Nephron (organoid): ENCODE data around the gene BCL11B.

Experiments
- H3K27ac Mint-ChIP-seq, 3 experiments: 2 replicates each; pipeline ENCODE4 v1.8.0; 2020; ENCODE audit warnings: mixed read lengths in 3 of 3, mild to moderate bottlenecking in 2 of 3, moderate library complexity in 1 of 3
- H3K27me3 Mint-ChIP-seq: 2 replicates; pipeline ENCODE4 v1.8.0; 2021; ENCODE audit warnings: low read depth, mild to moderate bottlenecking, moderate library complexity, mixed read lengths
- H3K36me3 Mint-ChIP-seq: 2 replicates; pipeline ENCODE4 v1.8.0; 2020; ENCODE audit warnings: low read depth, mixed read lengths
- H3K4me1 Mint-ChIP-seq: 2 replicates; pipeline ENCODE4 v1.8.0; 2020; ENCODE audit warnings: mixed read lengths
- H3K4me3 Mint-ChIP-seq, 3 experiments: 2 replicates each; pipeline ENCODE4 v1.8.0; 2020; ENCODE audit warnings: mild to moderate bottlenecking in 3 of 3, mixed read lengths in 3 of 3, moderate library complexity in 2 of 3
- H3K9me3 Mint-ChIP-seq: 2 replicates; pipeline ENCODE4 v1.8.0; 2020; ENCODE audit warnings: mixed read lengths
- CTCF ChIP-seq, 3 experiments: fragments of 200-600 bp; sonication (generic); IDR thresholded peaks; one replicate each; pipeline ENCODE4 v1.5.0; 2021; ENCODE audit warnings: antibody characterized with exemption in 3 of 3; ENCODE audit not compliant: unreplicated experiment in 3 of 3

BCL11B gene

GRCh38 chr14:99122521-99123125 is 149.4 kb downstream of the BCL11B start:
- no peaks in the 10 kb centered on the region for H3K36me3 Mint-ChIP-seq
- peak overlapping the region in 1 of 3 experiments; percentile 10 for H3K27ac Mint-ChIP-seq
- no peaks in the 10 kb centered on the region for H3K9me3 Mint-ChIP-seq
- peaks cover 15% of the 10 kb centered on the region for H3K4me1 Mint-ChIP-seq
- TF ChIP-seq CTCF (IDR thresholded peaks at IDR 0.05; ENCODE audit: unreplicated experiment in 3 of 3) = no peak
- no peak overlapping the region for H3K4me3 Mint-ChIP-seq
- H3K27me3 Mint-ChIP-seq = peaks cover 54% of the 10 kb centered on the region

- H3K36me3 Mint-ChIP-seq = no peaks in the 10 kb centered on the region
- no peak overlapping the region for H3K4me3 Mint-ChIP-seq
- no peaks in the 10 kb centered on the region for H3K9me3 Mint-ChIP-seq
These were observed 150.6 kb downstream of the BCL11B start for GRCh38 chr14:99121319-99121875.

GRCh38 chr14:99120526-99121318 is 151.3 kb downstream of the BCL11B start:
- Mint-ChIP-seq H3K4me1 (peaks cover 6% of the 10 kb centered on the region), H3K4me3 (no peak overlapping the region), H3K9me3 (no peaks in the 10 kb centered on the region), H3K27ac (no peak overlapping the region), H3K36me3 (no peaks in the 10 kb centered on the region), H3K27me3 (peaks cover 64% of the 10 kb centered on the region)
- no peak for TF ChIP-seq CTCF (IDR thresholded peaks at IDR 0.05; ENCODE audit: unreplicated experiment in 3 of 3)

More at GRCh38 chr14:99121319-99121875, 150.6 kb downstream of the BCL11B start:
- Mint-ChIP-seq H3K27ac (no peak overlapping the region), H3K27me3 (peaks cover 65% of the 10 kb centered on the region), H3K4me1 (peaks cover 6% of the 10 kb centered on the region)
- no peak for TF ChIP-seq CTCF (IDR thresholded peaks at IDR 0.05; ENCODE audit: unreplicated experiment in 3 of 3)

- no peak for TF ChIP-seq CTCF (IDR thresholded peaks at IDR 0.05; ENCODE audit: unreplicated experiment in 3 of 3)
- no peak overlapping the region for H3K27ac Mint-ChIP-seq
- H3K9me3 Mint-ChIP-seq = peaks cover 4% of the 10 kb centered on the region
- H3K36me3 Mint-ChIP-seq = no peaks in the 10 kb centered on the region
- H3K27me3 Mint-ChIP-seq = peaks cover 58% of the 10 kb centered on the region
- H3K4me3 Mint-ChIP-seq = no peak overlapping the region
- peaks cover 3% of the 10 kb centered on the region for H3K4me1 Mint-ChIP-seq
These were observed 152.2 kb downstream of the BCL11B start for GRCh38 chr14:99119554-99120525.
